DOHH2 (cell line): ENCODE measurements around the gene SLC12A4.

Experiments
- H3F3A ChIP-seq: fragments of 200-600 bp; sonication (generic), shearing (Covaris generic); 2 replicates; pipeline ENCODE4 v1.6.0; 2016; ENCODE audit warnings: antibody characterized with exemption, mild to moderate bottlenecking; ENCODE audit not compliant: control insufficient read depth, insufficient read depth
- H3K27ac ChIP-seq: fragments of 200-600 bp; sonication (generic); 2 replicates; pipeline ENCODE4 v1.5.1; 2014; ENCODE audit warnings: low read depth, mild to moderate bottlenecking, low read length, moderate library complexity
- H3K27me3 ChIP-seq: fragments of 200-600 bp; sonication (generic); 2 replicates; pipeline ENCODE4 v1.6.1; 2014; ENCODE audit warnings: mild to moderate bottlenecking, low read length, mixed read lengths; ENCODE audit not compliant: control insufficient read depth
- H3K36me3 ChIP-seq: fragments of 200-600 bp; sonication (generic); 2 replicates; pipeline ENCODE4 v1.6.1; 2014; ENCODE audit warnings: mild to moderate bottlenecking, low read length, moderate library complexity, mixed read lengths; ENCODE audit not compliant: control insufficient read depth
- H3K4me1 ChIP-seq: fragments of 200-600 bp; sonication (generic); 2 replicates; pipeline ENCODE4 v1.6.1; 2014; ENCODE audit warnings: mild to moderate bottlenecking, low read length, mixed read lengths; ENCODE audit not compliant: control insufficient read depth
- H3K4me2 ChIP-seq: fragments of 200-600 bp; sonication (generic); 2 replicates; pipeline ENCODE4 v1.6.0; 2014; ENCODE audit warnings: mild to moderate bottlenecking, low read length, moderate library complexity
- H3K4me3 ChIP-seq: fragments of 200-600 bp; sonication (generic); 2 replicates; pipeline ENCODE4 v1.5.1; 2014; ENCODE audit warnings: mild to moderate bottlenecking, low read length, mixed read lengths
- H3K79me2 ChIP-seq: fragments of 200-600 bp; sonication (generic); 2 replicates; pipeline ENCODE4 v1.6.1; 2014; ENCODE audit warnings: mild to moderate bottlenecking, low read length, mixed read lengths; ENCODE audit not compliant: control insufficient read depth
- H3K9me2 ChIP-seq: fragments of 200-600 bp; sonication (generic); replicated peaks from 2 replicates; pipeline ENCODE4 v1.6.1; 2014; ENCODE audit warnings: mild to moderate bottlenecking, low read length, mixed read lengths; ENCODE audit not compliant: control insufficient read depth
- H3K9me3 ChIP-seq: fragments of 200-600 bp; sonication (generic); 2 replicates; pipeline ENCODE4 v1.6.1; 2014; ENCODE audit warnings: antibody characterized with exemption, low read length, mixed read lengths; ENCODE audit not compliant: control insufficient read depth, insufficient read depth
- H4K20me1 ChIP-seq: fragments of 200-600 bp; sonication (generic); 2 replicates; pipeline ENCODE4 v1.6.0; 2014; ENCODE audit warnings: low read depth, mild to moderate bottlenecking, antibody characterized with exemption, low read length, moderate library complexity; ENCODE audit not compliant: control insufficient read depth, insufficient read depth
- EZH2phosphoT487 ChIP-seq: fragments of 200-600 bp; sonication (generic); IDR thresholded peaks from 2 replicates; pipeline ENCODE4 v1.6.1; 2017; ENCODE audit warnings: borderline replicate concordance, mild to moderate bottlenecking, antibody characterized with exemption, low read length, moderate library complexity, mixed read lengths
- TF ChIP-seq, protein P1 (sequence below): fragments of 200-600 bp; sonication (generic); IDR thresholded peaks from one replicate; pipeline ENCODE4 v1.5.1; 2014; ENCODE audit warnings: antibody characterized with exemption, mild to moderate bottlenecking, low read depth, low read length; ENCODE audit not compliant: poor library complexity, severe bottlenecking

SLC12A4 gene

DNA sequence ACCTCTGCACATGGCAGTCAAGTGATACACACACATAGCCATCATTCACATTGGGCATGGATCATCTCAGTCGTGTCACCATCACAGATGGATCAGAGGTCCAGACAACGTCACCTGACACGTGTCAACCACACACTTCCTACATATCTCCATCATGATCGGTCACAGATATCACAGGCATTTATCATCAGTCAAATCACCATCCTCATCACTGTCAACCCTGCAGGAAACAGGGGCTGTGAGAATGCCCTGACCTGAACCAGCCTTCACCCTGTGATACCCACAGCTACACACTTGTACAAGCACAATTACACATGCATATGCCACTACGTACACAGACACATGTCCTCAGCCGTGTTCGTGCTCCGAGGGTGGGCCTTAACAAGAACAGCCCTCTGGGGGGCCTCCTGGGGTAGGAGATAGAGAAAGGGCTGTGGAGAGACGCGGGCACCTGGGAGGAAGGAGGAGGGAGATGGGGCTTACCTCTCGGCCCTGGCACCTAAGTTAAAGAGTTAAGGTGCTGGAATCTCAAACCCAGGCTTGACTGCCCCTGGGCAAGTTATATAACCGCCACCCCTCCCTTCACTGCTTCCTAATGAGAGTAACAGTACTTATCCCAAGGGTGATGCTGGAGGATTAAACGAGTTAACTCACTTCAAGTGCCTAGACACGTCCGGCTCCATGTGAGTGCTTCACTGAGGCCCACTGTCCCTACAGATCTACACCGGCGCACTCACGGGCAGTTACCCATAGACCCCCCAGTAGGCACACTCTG, 1.1 kb downstream of the SLC12A4 start:
- H3K27ac ChIP-seq: no peak overlapping the region
- H3F3A ChIP-seq: peaks cover 7% of the 10 kb centered on the region; the same call in 1 of the 2 replicates
- H3K79me2 ChIP-seq: 0 out of 2 replicates have a peak, but pooled peaks cover 6% of the 10 kb centered on the region
- no peak for TF ChIP-seq EZH2phosphoT487
- TF ChIP-seq, protein P1, sequence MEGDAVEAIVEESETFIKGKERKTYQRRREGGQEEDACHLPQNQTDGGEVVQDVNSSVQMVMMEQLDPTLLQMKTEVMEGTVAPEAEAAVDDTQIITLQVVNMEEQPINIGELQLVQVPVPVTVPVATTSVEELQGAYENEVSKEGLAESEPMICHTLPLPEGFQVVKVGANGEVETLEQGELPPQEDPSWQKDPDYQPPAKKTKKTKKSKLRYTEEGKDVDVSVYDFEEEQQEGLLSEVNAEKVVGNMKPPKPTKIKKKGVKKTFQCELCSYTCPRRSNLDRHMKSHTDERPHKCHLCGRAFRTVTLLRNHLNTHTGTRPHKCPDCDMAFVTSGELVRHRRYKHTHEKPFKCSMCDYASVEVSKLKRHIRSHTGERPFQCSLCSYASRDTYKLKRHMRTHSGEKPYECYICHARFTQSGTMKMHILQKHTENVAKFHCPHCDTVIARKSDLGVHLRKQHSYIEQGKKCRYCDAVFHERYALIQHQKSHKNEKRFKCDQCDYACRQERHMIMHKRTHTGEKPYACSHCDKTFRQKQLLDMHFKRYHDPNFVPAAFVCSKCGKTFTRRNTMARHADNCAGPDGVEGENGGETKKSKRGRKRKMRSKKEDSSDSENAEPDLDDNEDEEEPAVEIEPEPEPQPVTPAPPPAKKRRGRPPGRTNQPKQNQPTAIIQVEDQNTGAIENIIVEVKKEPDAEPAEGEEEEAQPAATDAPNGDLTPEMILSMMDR: peak; percentile 42
- 0 out of 2 replicates have a peak, but pooled peaks cover 3% of the 10 kb centered on the region for H4K20me1 ChIP-seq
- peak overlapping the region; percentile 75 for H3K4me3 ChIP-seq
- no peaks in the 10 kb centered on the region for H3K36me3 ChIP-seq
- no peaks in the 10 kb centered on the region for H3K27me3 ChIP-seq
- H3K4me1 ChIP-seq: peaks cover 29% of the 10 kb centered on the region
- H3K4me2 ChIP-seq: peak overlapping the region; percentile 94
- H3K9me3 ChIP-seq: no peaks in the 10 kb centered on the region
- no peaks in the 10 kb centered on the region for H3K9me2 ChIP-seq

DNA sequence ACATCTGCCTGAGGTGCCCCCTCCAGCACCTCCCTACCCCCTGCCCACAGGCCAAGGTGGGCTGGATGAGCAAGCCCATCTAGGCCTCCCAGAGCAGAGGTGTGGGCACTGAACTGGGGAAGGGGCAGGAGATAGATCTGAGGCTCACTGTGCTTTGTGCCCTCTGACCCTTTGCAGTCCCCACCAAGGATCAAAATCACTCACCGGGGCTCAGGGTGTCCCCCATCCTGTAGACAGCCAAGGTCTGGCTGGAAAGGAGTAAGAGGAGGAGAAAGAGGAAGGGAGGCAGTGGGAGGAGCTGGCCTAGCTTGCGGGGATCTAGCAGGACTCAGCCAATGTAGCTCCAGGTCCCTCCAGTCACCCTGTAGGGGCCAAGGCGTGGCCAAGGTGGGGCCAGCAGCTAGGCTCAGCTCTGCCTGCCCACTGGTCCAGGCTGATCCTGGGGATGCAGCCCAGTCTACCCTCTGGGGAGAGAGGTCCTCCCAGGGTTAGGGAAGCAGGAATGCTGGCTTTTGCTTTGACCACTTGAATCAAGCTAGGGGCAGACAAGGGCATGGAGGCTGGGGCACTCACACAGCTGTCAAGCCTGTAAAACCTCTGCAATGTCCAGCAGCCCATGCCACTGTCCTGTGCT, 1.8 kb downstream of the SLC12A4 start:
- Histone ChIP-seq H3K4me2 (peak overlapping the region; percentile 94), H3K27ac (no peak overlapping the region), H4K20me1 (0 out of 2 replicates have a peak, but pooled peaks cover 3% of the 10 kb centered on the region), H3K4me3 (peak overlapping the region; percentile 75), H3K9me3 (no peaks in the 10 kb centered on the region), H3K79me2 (0 out of 2 replicates have a peak, but pooled peaks cover 6% of the 10 kb centered on the region), H3K4me1 (peaks cover 29% of the 10 kb centered on the region), H3F3A (peaks cover 7% of the 10 kb centered on the region; the same call in 1 of the 2 replicates), H3K9me2 (no peaks in the 10 kb centered on the region), H3K27me3 (no peaks in the 10 kb centered on the region), H3K36me3 (no peaks in the 10 kb centered on the region)
- no peak for TF ChIP-seq EZH2phosphoT487
- TF ChIP-seq, protein P1: no peak

DNA sequence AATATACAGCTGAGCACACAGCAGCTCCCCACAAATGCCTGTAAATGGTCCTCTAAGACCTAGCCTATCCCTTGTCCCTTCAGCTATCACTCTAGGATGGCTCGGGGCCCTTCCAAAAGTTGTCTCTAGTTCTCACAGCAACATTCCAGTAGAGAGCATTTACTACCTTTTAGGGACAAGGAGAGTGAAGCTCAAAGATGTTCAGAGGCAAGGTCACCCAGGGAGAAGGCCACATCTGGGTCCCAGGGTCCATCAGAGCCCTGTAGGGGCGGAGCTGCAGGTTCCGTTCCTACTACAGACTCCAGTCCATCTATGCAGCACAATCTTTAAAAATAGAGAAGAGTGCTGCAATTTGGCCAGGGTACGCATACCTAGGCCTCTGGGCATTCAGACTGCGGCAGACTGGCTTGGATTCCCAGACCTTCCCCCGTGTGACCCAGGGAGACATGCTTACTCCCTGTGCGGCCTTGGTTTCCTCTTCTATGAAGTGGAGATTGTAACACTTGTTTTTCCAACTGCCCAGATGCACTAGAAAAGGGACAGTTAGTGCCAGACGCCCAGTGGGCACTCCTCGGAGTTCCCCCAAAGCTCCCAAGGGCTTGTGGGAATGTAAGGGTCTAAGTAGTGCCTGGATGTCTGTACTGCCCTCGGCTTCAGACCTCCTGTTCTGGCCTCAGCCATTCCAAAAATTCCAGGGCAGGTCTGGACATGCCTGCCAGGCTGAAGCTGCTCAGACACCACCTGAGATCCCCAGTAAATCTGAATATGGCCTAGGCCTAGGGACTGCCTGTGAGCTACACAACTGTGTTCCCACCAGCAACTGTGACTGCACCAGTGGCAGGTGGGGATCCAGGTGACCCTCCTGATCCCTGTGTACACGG, 2.5 kb downstream of the SLC12A4 start:
- Histone ChIP-seq H4K20me1 (0 out of 2 replicates have a peak, but pooled peaks cover 3% of the 10 kb centered on the region), H3K9me3 (no peaks in the 10 kb centered on the region), H3K4me3 (no peak overlapping the region), H3K27me3 (no peaks in the 10 kb centered on the region), H3K79me2 (0 out of 2 replicates have a peak, but pooled peaks cover 6% of the 10 kb centered on the region), H3K36me3 (no peaks in the 10 kb centered on the region), H3K4me1 (peaks cover 29% of the 10 kb centered on the region), H3K4me2 (0 out of 2 replicates have a peak overlapping the region, but pooled peaks have one; percentile 94), H3K9me2 (no peaks in the 10 kb centered on the region), H3F3A (peaks cover 7% of the 10 kb centered on the region; the same call in 1 of the 2 replicates), H3K27ac (no peak overlapping the region)
- TF ChIP-seq, protein P1: no peak
- no peak for TF ChIP-seq EZH2phosphoT487
